OCI-LY1 (cell line): ENCODE results near the gene NCKIPSD.

Experiments
- CTCF ChIP-seq: fragments of 200-600 bp; sonication (generic), shearing (Covaris generic); IDR thresholded peaks from 2 replicates; pipeline ENCODE4 v1.5.1; 2017; ENCODE audit warnings: mild to moderate bottlenecking, antibody characterized with exemption, low read length, moderate library complexity, mixed read lengths
- EZH2 ChIP-seq: fragments of 200-600 bp; sonication (generic), shearing (Covaris generic); IDR thresholded peaks from 2 replicates; pipeline ENCODE4 v1.8.0; 2017; ENCODE audit warnings: borderline replicate concordance, mixed run types, mild to moderate bottlenecking, antibody characterized with exemption, low read length, moderate library complexity, mixed read lengths

- no peak for TF ChIP-seq CTCF
- TF ChIP-seq EZH2, result no peak
Observed at GRCh38 chr3:48661501-48662144, 24.1 kb downstream of the NCKIPSD start.
